A549 (cell line): ENCODE measurements around the gene ITIH4. TPM values are rescaled to one million over a fixed set of nuclear protein-coding genes. Genes with fewer than 3 reads are reported as not detected.

Experiments used
- ATAC-seq, 2 experiments: fragments of 200-7000 bp in 1 of 2; fragments of >200 bp in 1 of 2; cut with Nextera tagmentation in 1 of 2; cut with Tn5 transposase in 1 of 2; 3 replicates each; pipeline versions ENCODE4 v1.8.0 to v1.9.1; 2018 to 2020; ENCODE audit warnings: mild to moderate bottlenecking in 1 of 2, moderate library complexity in 1 of 2
- CTCF ChIA-PET: fragments of 300-600 bp; sonication (Branson Sonifier 250); formaldehyde crosslinking; extraction: SDS; loops from one replicate; lab custom pipeline; 2021; ENCODE audit warnings: antibody characterized with exemption, inconsistent platforms; lab: Yijun Ruan, JAX
- POLR2A ChIA-PET: fragments of 350-600 bp; formaldehyde crosslinking; extraction: SDS; loops from one replicate; lab custom pipeline; 2021; ENCODE audit warnings: antibody characterized with exemption, inconsistent platforms; lab: Yijun Ruan, JAX
- DNase-seq, 2 experiments: peaks; one replicate each; pipeline versions ENCODE4 v3.0.0 to v3.0.0-alpha.2; 2011 to 2016; ENCODE audit warnings: low read depth in 1 of 2, low spot score in 1 of 2
- FAIRE-seq: peaks from 2 replicates; lab custom pipeline; 2011; peaks lifted over from hg19 to GRCh38; lab: Jason Lieb, UNC
- H3K27ac ChIP-seq, 2 experiments: fragments of >200 bp; sonication (Bioruptor Twin); formaldehyde crosslinking; 3 replicates each; pipeline ENCODE4 v1.5.1; 2016 to 2017
- H3K4me1 ChIP-seq: fragments of >200 bp; sonication (Bioruptor Twin); formaldehyde crosslinking; 3 replicates; pipeline ENCODE4 v1.6.1; 2016
- H3K4me2 ChIP-seq: fragments of >200 bp; sonication (Bioruptor Twin); formaldehyde crosslinking; 3 replicates; pipeline ENCODE4 v1.6.1; 2016
- H3K4me3 ChIP-seq: fragments of >200 bp; sonication (Bioruptor Twin); formaldehyde crosslinking; 3 replicates; pipeline ENCODE4 v1.5.1; 2016
- H3K9me3 ChIP-seq: fragments of >200 bp; sonication (Bioruptor Twin); formaldehyde crosslinking; 3 replicates; pipeline ENCODE4 v1.6.1; 2016
- ATOH8 ChIP-seq: fragments of 250-450 bp; sonication (Bioruptor Pico); IDR thresholded peaks from 2 replicates; pipeline ENCODE4 v1.5.0; 2020; ENCODE audit warnings: low read depth, mild to moderate bottlenecking, moderate library complexity
- BCL3 ChIP-seq: fragments of >200 bp; sonication (Bioruptor Twin); formaldehyde crosslinking; IDR thresholded peaks from 3 replicates; pipeline ENCODE4 v1.6.1; 2016
- BHLHE40 ChIP-seq: IDR thresholded peaks from 2 replicates; pipeline ENCODE4 v1.6.1; 2012; ENCODE audit warnings: low read depth, low read length, inconsistent platforms
- CEBPB ChIP-seq, 2 experiments: fragments of >200 bp in 1 of 2; sonication (Bioruptor Twin) in 1 of 2; formaldehyde crosslinking in 1 of 2; IDR thresholded peaks; 2 replicates each; pipeline ENCODE4 v1.6.1; 2012 to 2016
- CHD4 ChIP-seq: fragments of 200-600 bp; sonication (generic); IDR thresholded peaks from 2 replicates; pipeline ENCODE4 v1.6.1; 2016; ENCODE audit warnings: antibody characterized with exemption, mild to moderate bottlenecking, borderline replicate concordance
- EHF ChIP-seq: fragments of 250-450 bp; sonication (Bioruptor Pico); IDR thresholded peaks from 2 replicates; pipeline ENCODE4 v1.5.0; 2020; ENCODE audit warnings: mild to moderate bottlenecking
- EHMT2 ChIP-seq: fragments of 200-600 bp; sonication (generic); IDR thresholded peaks from 2 replicates; pipeline ENCODE4 v1.6.1; 2016; ENCODE audit warnings: antibody characterized with exemption, low read depth, mild to moderate bottlenecking, moderate library complexity
- ESRRA ChIP-seq: fragments of 150-350 bp; IDR thresholded peaks from 2 replicates; pipeline ENCODE4 v1.6.1; 2014; ENCODE audit warnings: mild to moderate bottlenecking, low read length, borderline replicate concordance
- FOSB ChIP-seq: fragments of 250-450 bp; sonication (Bioruptor Pico); IDR thresholded peaks from 2 replicates; pipeline ENCODE4 v1.5.0; 2020; ENCODE audit warnings: mild to moderate bottlenecking, moderate library complexity
- HEYL ChIP-seq: fragments of 250-450 bp; sonication (Bioruptor Pico); IDR thresholded peaks from 2 replicates; pipeline ENCODE4 v1.8.0; 2021; ENCODE audit warnings: mild to moderate bottlenecking, moderate library complexity
- HMGXB4 ChIP-seq: fragments of 250-450 bp; sonication (Bioruptor Pico); IDR thresholded peaks from 2 replicates; pipeline ENCODE4 v1.5.0; 2021; ENCODE audit warnings: mild to moderate bottlenecking, moderate library complexity, borderline replicate concordance
- HOXA7 ChIP-seq: fragments of 250-450 bp; sonication (Bioruptor Pico); IDR thresholded peaks from 2 replicates; pipeline ENCODE4 v1.5.0; 2020; ENCODE audit warnings: mild to moderate bottlenecking, moderate library complexity
- KDM5A ChIP-seq: fragments of 200-600 bp; sonication (generic); IDR thresholded peaks from 2 replicates; pipeline ENCODE4 v1.6.1; 2016; ENCODE audit warnings: antibody characterized with exemption, mild to moderate bottlenecking
- MYC ChIP-seq: IDR thresholded peaks from 2 replicates; pipeline ENCODE4 v1.6.1; 2012; ENCODE audit warnings: mild to moderate bottlenecking, inconsistent platforms, low read length, improper control_type of control experiment, borderline replicate concordance
- NFE2L2 ChIP-seq: fragments of 150-350 bp; conservative IDR thresholded peaks from 2 replicates; pipeline ENCODE4 v1.6.1; 2014; ENCODE audit warnings: low read length
- NR3C1 ChIP-seq: fragments of >200 bp; sonication (Bioruptor Twin); formaldehyde crosslinking; IDR thresholded peaks from 3 replicates; pipeline ENCODE4 v1.6.1; 2017
- PHF8 ChIP-seq: fragments of 200-600 bp; sonication (generic); IDR thresholded peaks from 2 replicates; pipeline ENCODE4 v1.6.1; 2016; ENCODE audit warnings: low read depth, mild to moderate bottlenecking, antibody characterized with exemption, moderate library complexity, borderline replicate concordance
- POLR2AphosphoS2 ChIP-seq: conservative IDR thresholded peaks from 2 replicates; pipeline ENCODE4 v1.6.1; 2012; ENCODE audit warnings: low read length, improper control_type of control experiment, inconsistent platforms
- RAD21 ChIP-seq, 2 experiments: fragments of >200 bp in 1 of 2; sonication (Bioruptor Twin) in 1 of 2; formaldehyde crosslinking in 1 of 2; IDR thresholded peaks in 1 of 2; conservative IDR thresholded peaks in 1 of 2; 2 replicates in 1 of 2; 3 replicates in 1 of 2; pipeline ENCODE4 v1.6.1; 2012 to 2018; ENCODE audit warnings: inconsistent platforms in 1 of 2
- RCOR1 ChIP-seq: fragments of 150-350 bp; IDR thresholded peaks from 2 replicates; pipeline ENCODE4 v1.6.1; 2014; ENCODE audit warnings: antibody characterized with exemption, low read length, low read depth
- RNF2 ChIP-seq: fragments of 200-600 bp; sonication (generic); IDR thresholded peaks from 2 replicates; pipeline ENCODE4 v1.6.1; 2016; ENCODE audit warnings: low read depth, mild to moderate bottlenecking, antibody characterized with exemption, moderate library complexity, borderline replicate concordance
- TP53 ChIP-seq: fragments of 250-450 bp; sonication (Bioruptor Pico); IDR thresholded peaks from 2 replicates; pipeline ENCODE4 v1.5.0; 2021; ENCODE audit warnings: mild to moderate bottlenecking, moderate library complexity
- USF2 ChIP-seq: fragments of 450-650 bp; IDR thresholded peaks from 2 replicates; pipeline ENCODE4 v1.6.1; 2014; ENCODE audit warnings: antibody characterized with exemption
- ZC3H11A ChIP-seq: fragments of 450-650 bp; IDR thresholded peaks from 2 replicates; pipeline ENCODE4 v1.6.1; 2014; ENCODE audit warnings: antibody characterized with exemption, mild to moderate bottlenecking
- ZFP36 ChIP-seq: fragments of 450-650 bp; IDR thresholded peaks from 2 replicates; pipeline ENCODE4 v1.6.1; 2014; ENCODE audit warnings: borderline replicate concordance; ENCODE audit not compliant: partially characterized antibody
- ZNF302 ChIP-seq: fragments of 250-450 bp; sonication (Bioruptor Pico); IDR thresholded peaks from 2 replicates; pipeline ENCODE4 v1.9.0; 2021; ENCODE audit warnings: inconsistent platforms, mild to moderate bottlenecking, moderate library complexity
- WGBS: methylation state at CpG from one replicate; pipeline ENCODE4 v1.1.6; 2017; ENCODE audit errors: missing lambda C conversion rate; 5-methylcytosine and 5-hydroxymethylcytosine counted together
- polyA plus RNA-seq, 4 experiments: library from polyadenylated mRNA; depleted of rRNA in 3 of 4; stranded (reverse); fragments of >200 nt; fragmentation: RNase III in 1 of 4; extraction: RNeasy Plus Mini Kit Qiagen cat#74134 plus additional on column Dnase treatment in 1 of 4; gene quantifications; 2 replicates in 3 of 4; 3 replicates in 1 of 4; pipeline ENCODE4 v1.2.3, GENCODE V29; 2011 to 2017

ITIH4 gene
- polyA plus RNA-seq, 2 of the 4 experiments (the other 2 are of a cell fraction): 0.88 to 0.89 TPM

GRCh38 chr3:52771702-52772101 is 58.8 kb downstream of the ITIH4 start:
- DNase-seq (no peak), ATAC-seq (no peak), FAIRE-seq (no peak)
- H3K9me3 ChIP-seq: no peaks in the 10 kb centered on the region
- no peak for TF ChIP-seq ESRRA
- TF ChIP-seq RCOR1: no peak
- no peak for TF ChIP-seq EHMT2
- TF ChIP-seq RAD21 (conservative IDR thresholded peaks at IDR 0.05 in 1 of 2, IDR thresholded peaks at IDR 0.05 in 1 of 2): no peak
- TF ChIP-seq MYC: no peak
- no peak for TF ChIP-seq HEYL (CRISPR knock-in tag)
- no peak for TF ChIP-seq USF2
- no peak for TF ChIP-seq ZC3H11A
- TF ChIP-seq ATOH8: no peak
- no peak for TF ChIP-seq HOXA7
- TF ChIP-seq ZFP36: no peak
- no peak for TF ChIP-seq PHF8
- TF ChIP-seq ZNF302: no peak
- TF ChIP-seq BHLHE40: no peak
- TF ChIP-seq BCL3: no peak
- TF ChIP-seq HMGXB4 (CRISPR knock-in tag): no peak
- WGBS: 88% methylated on average over 10 of the region's 10 CpGs
- H3K4me3 ChIP-seq: peak overlapping the region; percentile 71; the same call in 1 of the 3 replicates
- CTCF ChIA-PET: no interaction called here
- H3K27ac ChIP-seq: peak overlapping the region; percentile 85 to 93
- H3K4me1 ChIP-seq: peaks cover 13% of the 10 kb centered on the region
- H3K4me2 ChIP-seq: peak overlapping the region; percentile 87
- POLR2A ChIA-PET: interaction anchor here (1.0 to 1.3 kb wide), 2 partner anchors 8 to 27 kb away, joined by 3 read pairs; no protein-coding TSS in a partner anchor

GRCh38 chr3:52771334-52771681 is 59.2 kb downstream of the ITIH4 start:
- peaks cover 13% of the 10 kb centered on the region for H3K4me1 ChIP-seq
- FAIRE-seq (no peak), ATAC-seq (peak; percentile 36 to 48; a peak in 5 of 6 replicates), DNase-seq (no peak)
- POLR2A ChIA-PET: interaction anchor here (1.0 to 1.3 kb wide), 2 partner anchors 8 to 27 kb away, joined by 3 read pairs; no protein-coding TSS in a partner anchor
- no peak for TF ChIP-seq RAD21 (conservative IDR thresholded peaks at IDR 0.05 in 1 of 2, IDR thresholded peaks at IDR 0.05 in 1 of 2)
- TF ChIP-seq ESRRA: no peak
- no peak for TF ChIP-seq NFE2L2
- TF ChIP-seq TP53 (CRISPR knock-in tag): no peak
- no peak for TF ChIP-seq FOSB (CRISPR knock-in tag)
- TF ChIP-seq ZC3H11A: no peak
- TF ChIP-seq POLR2AphosphoS2: no peak
- TF ChIP-seq CEBPB (IDR thresholded peaks at IDR 0.05): no peak
- no peak for TF ChIP-seq EHF
- no peak for TF ChIP-seq CHD4
- no peak for TF ChIP-seq NR3C1
- no peak for TF ChIP-seq KDM5A
- TF ChIP-seq RNF2: no peak
- no peak for TF ChIP-seq BCL3
- WGBS: 55% methylated on average over 5 of the region's 5 CpGs
- no peaks in the 10 kb centered on the region for H3K9me3 ChIP-seq
- H3K4me3 ChIP-seq: peak overlapping the region; percentile 71
- CTCF ChIA-PET: no interaction called here
- peak overlapping the region; percentile 87 for H3K4me2 ChIP-seq
- H3K27ac ChIP-seq: peak overlapping the region; percentile 85 to 93
